GM18951 (cell line): ENCODE measurements around the gene SAP30BP.
A peak's percentile ranks its signal among the peaks of the same experiment; 100 is the strongest.

Source experiments
- POLR2A ChIP-seq: IDR thresholded peaks from 4 replicates; pipeline ENCODE4 v1.6.1; 2011; ENCODE audit warnings: mild to moderate bottlenecking; ENCODE audit not compliant: insufficient read length, insufficient read depth; ENCODE audit errors: extremely low read depth
- in situ Hi-C: fragments of 300-500 bp; cut with MboI; formaldehyde crosslinking; loops from one replicate; pipeline ENCODE4 v1.12.0; 2022; ENCODE audit warnings: low sequenced_read_pairs, mixed read lengths, inconsistent platforms; ENCODE audit not compliant: unreplicated experiment

SAP30BP gene

GRCh38 chr17:75666959-75667790 lies at the start of gene SAP30BP, which contains the start of gene RECQL5:
Gene SAP30BP (plus strand): TSS chr17:75667338. CDS start chr17:75667373, 35 bp downstream.
Gene RECQL5 (minus strand): TSS chr17:75667154. CDS start chr17:75666557, 597 bp downstream.
- in situ Hi-C loops = no loop called here
- peak; percentile 66 for TF ChIP-seq POLR2A

GRCh38 chr17:75617675-75618074 lies 49.5 kb upstream of the SAP30BP start:
- no peak for TF ChIP-seq POLR2A
- in situ Hi-C loops = loop anchor here (10.0 kb wide), 1 partner anchor 127 kb away; no protein-coding TSS in a partner anchor

- TF ChIP-seq POLR2A = no peak
- in situ Hi-C loops = loop anchor here (10.0 kb wide), 1 partner anchor 125 kb away; no protein-coding TSS in a partner anchor
These were observed 47.4 kb upstream of the SAP30BP start for GRCh38 chr17:75619506-75620431.

GRCh38 chr17:75621489-75621888 lies 45.6 kb upstream of the SAP30BP start:
- no peak for TF ChIP-seq POLR2A
- in situ Hi-C loops = no loop called here

- in situ Hi-C loops = no loop called here
- no peak for TF ChIP-seq POLR2A
These were observed 45.1 kb upstream of the SAP30BP start for GRCh38 chr17:75622076-75622475.

- TF ChIP-seq POLR2A = no peak
These were observed 44.3 kb upstream of the SAP30BP start for GRCh38 chr17:75622771-75623273.

GRCh38 chr17:75623386-75623785 lies 43.8 kb upstream of the SAP30BP start:
- no peak for TF ChIP-seq POLR2A
- in situ Hi-C loops = no loop called here

More at GRCh38 chr17:75622771-75623273, 44.3 kb upstream of the SAP30BP start:
- in situ Hi-C loops = no loop called here

GRCh38 chr17:75624021-75624420 lies 43.1 kb upstream of the SAP30BP start:
- in situ Hi-C loops = no loop called here
- no peak for TF ChIP-seq POLR2A

- TF ChIP-seq POLR2A = no peak
- in situ Hi-C loops = no loop called here
These were observed 42.3 kb upstream of the SAP30BP start for GRCh38 chr17:75624714-75625345.

- TF ChIP-seq POLR2A = no peak
- in situ Hi-C loops = no loop called here
These were observed 41.2 kb upstream of the SAP30BP start for GRCh38 chr17:75625813-75626486.

GRCh38 chr17:75626496-75627038 lies 40.6 kb upstream of the SAP30BP start:
- no peak for TF ChIP-seq POLR2A
- in situ Hi-C loops = no loop called here

GRCh38 chr17:75627094-75627493 lies 40.0 kb upstream of the SAP30BP start:
- no peak for TF ChIP-seq POLR2A
- in situ Hi-C loops = no loop called here
